GM12864 (cell line): ENCODE results near the gene FCN3.

Experiments used
- DNase-seq: peaks from one replicate; pipeline ENCODE4 v3.0.0-alpha.2; 2011; ENCODE audit warnings: low read depth
- H3K4me3 ChIP-seq: 2 replicates; pipeline ENCODE4 v1.5.1; 2011; ENCODE audit warnings: mild to moderate bottlenecking, low read depth, low read length, control low read depth
- TF ChIP-seq, protein P1 (sequence below): IDR thresholded peaks from 2 replicates; pipeline ENCODE4 v1.5.1; 2011; ENCODE audit warnings: low read depth, mild to moderate bottlenecking, moderate library complexity, low read length, control low read depth, inconsistent platforms; ENCODE audit errors: missing control alignments

Gene FCN3

DNA sequence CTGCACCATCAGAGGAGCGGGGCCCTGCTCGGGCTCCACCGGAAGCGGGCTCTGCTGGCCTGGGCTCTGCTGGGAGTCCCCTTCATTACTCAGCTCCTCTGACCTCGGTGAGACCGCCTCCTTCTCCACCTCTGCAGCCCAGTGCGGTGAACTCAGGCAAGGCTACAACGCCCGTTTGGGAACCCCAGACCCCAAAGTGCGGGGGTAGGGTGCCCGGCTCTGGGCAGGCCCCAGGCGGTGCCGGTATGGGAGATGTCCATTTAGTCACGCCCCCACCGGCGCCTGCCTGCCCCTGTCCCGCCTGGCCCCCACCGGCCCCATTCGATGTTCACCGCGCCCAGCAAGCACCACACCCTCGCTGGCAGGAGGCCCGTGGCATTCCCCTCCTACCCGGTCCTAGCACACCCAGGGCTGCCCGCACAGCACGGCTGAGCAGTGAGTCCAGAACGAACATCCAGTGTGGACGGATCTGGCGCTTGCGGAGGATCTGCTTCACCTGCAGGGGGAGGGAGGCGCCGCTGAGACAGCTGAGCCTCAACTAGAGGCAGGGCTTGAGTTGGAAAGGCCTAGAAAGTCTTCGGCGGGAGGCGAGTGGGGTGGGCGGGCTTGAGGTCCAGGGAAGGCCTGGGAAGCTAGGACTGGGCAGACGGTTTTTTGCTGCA lies 17.9 kb downstream of the FCN3 start:
- peak overlapping the region; percentile 52 for H3K4me3 ChIP-seq
- TF ChIP-seq, protein P1, sequence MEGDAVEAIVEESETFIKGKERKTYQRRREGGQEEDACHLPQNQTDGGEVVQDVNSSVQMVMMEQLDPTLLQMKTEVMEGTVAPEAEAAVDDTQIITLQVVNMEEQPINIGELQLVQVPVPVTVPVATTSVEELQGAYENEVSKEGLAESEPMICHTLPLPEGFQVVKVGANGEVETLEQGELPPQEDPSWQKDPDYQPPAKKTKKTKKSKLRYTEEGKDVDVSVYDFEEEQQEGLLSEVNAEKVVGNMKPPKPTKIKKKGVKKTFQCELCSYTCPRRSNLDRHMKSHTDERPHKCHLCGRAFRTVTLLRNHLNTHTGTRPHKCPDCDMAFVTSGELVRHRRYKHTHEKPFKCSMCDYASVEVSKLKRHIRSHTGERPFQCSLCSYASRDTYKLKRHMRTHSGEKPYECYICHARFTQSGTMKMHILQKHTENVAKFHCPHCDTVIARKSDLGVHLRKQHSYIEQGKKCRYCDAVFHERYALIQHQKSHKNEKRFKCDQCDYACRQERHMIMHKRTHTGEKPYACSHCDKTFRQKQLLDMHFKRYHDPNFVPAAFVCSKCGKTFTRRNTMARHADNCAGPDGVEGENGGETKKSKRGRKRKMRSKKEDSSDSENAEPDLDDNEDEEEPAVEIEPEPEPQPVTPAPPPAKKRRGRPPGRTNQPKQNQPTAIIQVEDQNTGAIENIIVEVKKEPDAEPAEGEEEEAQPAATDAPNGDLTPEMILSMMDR = peak; percentile 36
- DNase-seq = no peak

DNA sequence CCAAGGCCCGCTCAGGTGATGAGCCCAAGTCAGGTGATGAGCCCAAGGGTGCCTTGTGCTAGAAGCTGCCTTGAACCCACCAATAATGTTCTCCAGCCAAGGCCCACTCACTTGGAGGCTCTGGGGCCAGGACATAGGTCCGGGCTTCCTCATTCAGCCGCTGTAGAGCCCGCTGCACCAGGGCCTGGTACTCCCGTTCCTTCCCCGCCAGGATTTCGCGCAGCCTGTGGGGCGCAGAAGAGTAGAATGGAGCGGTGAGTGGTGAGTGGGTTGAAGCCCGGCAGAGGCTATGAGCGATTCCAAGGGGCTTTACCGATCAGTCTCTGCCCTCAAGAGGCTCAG lies 18.4 kb downstream of the FCN3 start:
- no peak for DNase-seq
- peak overlapping the region; percentile 52 for H3K4me3 ChIP-seq
- TF ChIP-seq, protein P1 = no peak

DNA sequence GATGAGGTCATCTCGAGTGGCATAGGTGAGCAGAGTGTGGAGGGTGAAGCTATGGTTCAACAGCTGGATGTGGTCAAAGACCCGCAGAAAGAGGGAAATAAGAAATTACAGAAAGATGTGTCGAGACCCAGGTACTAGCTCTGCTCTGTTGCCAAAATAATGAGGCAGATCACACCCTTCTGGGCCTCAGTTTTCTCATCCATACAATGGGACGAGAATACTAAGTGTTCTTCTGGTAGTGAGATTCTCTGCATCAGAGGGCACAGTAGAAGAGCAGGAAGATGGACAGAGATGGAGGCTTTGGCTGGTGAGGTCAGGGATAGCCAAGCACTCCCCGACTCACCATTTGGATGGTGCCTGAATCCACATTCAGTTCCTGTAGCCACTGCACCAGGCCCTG lies 18.9 kb downstream of the FCN3 start:
- TF ChIP-seq, protein P1 = no peak
- no peak overlapping the region for H3K4me3 ChIP-seq
- no peak for DNase-seq

DNA sequence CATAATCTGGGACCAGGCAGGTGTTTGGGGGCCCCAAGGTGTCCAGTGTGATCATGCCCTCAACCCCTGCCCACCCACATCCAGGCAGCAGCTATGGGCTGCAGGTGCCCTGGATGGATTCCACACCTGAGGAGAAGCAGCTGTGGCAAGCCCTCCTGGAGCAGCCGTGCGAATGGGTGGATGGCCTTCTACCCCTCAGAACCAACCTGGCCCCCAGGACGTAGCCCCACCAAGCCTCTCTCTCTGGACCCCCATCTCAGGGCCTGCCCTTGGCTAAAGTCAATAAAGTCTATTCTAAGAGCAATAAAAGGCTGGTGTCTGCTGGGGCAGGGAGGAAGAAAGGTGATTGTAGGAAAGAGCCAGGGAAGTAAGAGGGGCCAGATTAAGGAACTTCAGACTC lies 21.0 kb downstream of the FCN3 start:
- DNase-seq = no peak
- TF ChIP-seq, protein P1 = no peak
- H3K4me3 ChIP-seq = no peak overlapping the region

DNA sequence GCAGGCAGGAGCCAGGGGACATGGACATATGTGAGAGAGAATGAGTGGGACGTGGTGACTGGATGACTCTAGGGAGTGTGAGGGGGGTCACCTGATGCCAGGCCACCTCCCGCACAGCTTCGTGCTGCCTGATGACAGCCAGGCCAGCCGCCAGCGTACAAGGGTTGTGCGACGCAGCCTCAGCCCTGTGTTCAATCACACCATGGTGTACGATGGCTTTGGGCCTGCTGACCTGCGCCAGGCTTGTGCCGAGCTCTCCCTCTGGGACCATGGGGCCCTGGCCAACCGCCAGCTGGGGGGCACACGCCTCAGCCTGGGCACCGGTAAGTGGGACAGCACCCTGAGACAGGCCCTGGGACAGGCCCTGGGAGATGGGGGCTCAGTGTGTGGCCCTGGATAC lies 21.5 kb downstream of the FCN3 start:
- H3K4me3 ChIP-seq = no peak overlapping the region
- TF ChIP-seq, protein P1 = no peak
- no peak for DNase-seq

DNA sequence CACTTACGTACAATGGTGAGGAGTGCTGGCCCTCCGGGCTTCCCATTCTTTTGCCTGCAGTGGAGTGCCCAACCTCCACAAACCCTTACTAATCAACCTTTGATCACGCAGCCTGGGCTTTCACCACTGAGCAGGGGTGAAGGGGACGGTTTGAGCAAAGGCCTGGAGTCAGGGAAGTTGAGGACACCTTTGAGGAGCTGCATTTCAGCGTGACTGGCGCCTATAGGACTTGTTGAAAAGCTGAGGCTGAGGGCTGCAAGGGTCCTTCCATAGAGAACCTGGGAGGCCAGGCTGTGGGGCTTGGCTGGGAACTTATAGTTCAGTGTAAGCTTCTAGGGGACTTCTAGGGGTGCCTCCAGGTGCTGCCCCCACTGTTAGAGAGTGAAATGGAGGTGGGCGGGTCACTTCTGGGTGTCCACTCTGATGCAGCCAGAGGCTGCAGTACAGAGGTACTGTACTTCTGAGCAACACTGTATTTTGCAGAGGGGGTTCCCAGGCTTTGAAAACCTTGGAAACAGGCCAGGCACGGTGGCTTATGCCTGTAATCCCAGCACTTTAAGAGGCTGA lies 23.0 kb downstream of the FCN3 start:
- TF ChIP-seq, protein P1 = no peak
- DNase-seq = no peak
- no peak overlapping the region for H3K4me3 ChIP-seq
